Activated naive CD4-positive, alpha-beta T cell treated with anti-CD3 and anti-CD28 coated beads for 36 hours (primary cell): ENCODE results near the gene L3MBTL3. TPM values are rescaled to one million over a fixed set of nuclear protein-coding genes. Genes with fewer than 3 reads are reported as not detected.

Experiments
- CTCF ChIA-PET: fragments of 350-600 bp; sonication (Branson Sonifier 250); formaldehyde crosslinking; loops from one replicate; lab custom pipeline; 2021; ENCODE audit warnings: antibody characterized with exemption; lab: Charles Lee
- DNase-seq: peaks from one replicate; pipeline ENCODE4 v3.0.0-alpha.2; 2020
- H3K27ac Mint-ChIP-seq: one replicate; pipeline ENCODE4 v1.8.0; 2021; ENCODE audit warnings: mild to moderate bottlenecking, mixed read lengths
- H3K27me3 Mint-ChIP-seq: one replicate; pipeline ENCODE4 v1.8.0; 2021; ENCODE audit warnings: low read depth, mixed read lengths
- H3K36me3 Mint-ChIP-seq: one replicate; pipeline ENCODE4 v1.8.0; 2021; ENCODE audit warnings: low read depth, mixed read lengths
- H3K4me1 Mint-ChIP-seq: one replicate; pipeline ENCODE4 v1.8.0; 2021; ENCODE audit warnings: low read depth, mixed read lengths
- H3K4me3 Mint-ChIP-seq: one replicate; pipeline ENCODE4 v1.8.0; 2021; ENCODE audit warnings: mild to moderate bottlenecking, moderate library complexity, mixed read lengths
- H3K9me3 Mint-ChIP-seq: one replicate; pipeline ENCODE4 v1.8.0; 2021; ENCODE audit warnings: mixed read lengths
- intact Hi-C: fragments of 100-400 bp; cut with micrococcal nuclease; formaldehyde crosslinking; loops from one replicate; pipeline ENCODE4 v1.15.1; 2023
- total RNA-seq, 2 experiments: library from RNA; stranded (reverse); gene quantifications; one replicate each; pipeline ENCODE4 v1.2.3, GENCODE V29; 2021

The L3MBTL3 gene
- 1 to 10 TPM; 3.1 to 5.0 TPM for total RNA-seq

DNA sequence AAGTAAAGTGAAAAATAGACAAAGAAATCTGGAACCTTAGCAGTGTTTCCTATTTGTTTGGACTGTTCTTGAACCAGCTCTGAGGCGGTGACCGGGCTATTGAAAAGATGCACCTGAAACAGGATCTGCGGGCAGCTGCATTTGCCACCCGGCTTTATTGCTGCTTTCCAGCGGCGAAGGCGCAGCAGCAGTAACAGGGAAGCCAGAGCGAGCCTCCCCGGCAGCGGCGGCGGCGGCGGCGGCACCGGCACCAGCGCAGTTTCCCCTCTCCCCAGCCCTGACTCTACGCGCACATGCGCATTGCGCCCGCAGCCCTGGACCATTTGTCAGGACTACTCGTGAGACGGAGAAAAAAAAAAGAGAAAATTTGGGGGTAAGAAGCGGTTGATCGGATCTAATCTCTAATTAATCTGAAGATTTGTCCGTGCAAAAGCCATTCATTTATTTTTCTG is at the start of gene L3MBTL3:
Gene L3MBTL3 (plus strand): TSS at position 290 of the 452 bp plus-strand sequence. CDS start 24,119 bp downstream, outside the sequence.
- peak; percentile 90 for DNase-seq
- no peaks in the 10 kb centered on the region for H3K27me3 Mint-ChIP-seq
- intact Hi-C loops = no loop called here
- H3K36me3 Mint-ChIP-seq = peaks cover 5% of the 10 kb centered on the region
- peaks cover 23% of the 10 kb centered on the region for H3K4me1 Mint-ChIP-seq
- no peaks in the 10 kb centered on the region for H3K9me3 Mint-ChIP-seq
- CTCF ChIA-PET = interaction anchor here (0.9 kb wide), 1 partner anchor 10 kb away, joined by 4 read pairs; no protein-coding TSS in a partner anchor
- peak within 1 kb of the TSS; percentile 80 for H3K27ac Mint-ChIP-seq
- peak within 1 kb of the TSS; percentile 99 for H3K4me3 Mint-ChIP-seq

DNA sequence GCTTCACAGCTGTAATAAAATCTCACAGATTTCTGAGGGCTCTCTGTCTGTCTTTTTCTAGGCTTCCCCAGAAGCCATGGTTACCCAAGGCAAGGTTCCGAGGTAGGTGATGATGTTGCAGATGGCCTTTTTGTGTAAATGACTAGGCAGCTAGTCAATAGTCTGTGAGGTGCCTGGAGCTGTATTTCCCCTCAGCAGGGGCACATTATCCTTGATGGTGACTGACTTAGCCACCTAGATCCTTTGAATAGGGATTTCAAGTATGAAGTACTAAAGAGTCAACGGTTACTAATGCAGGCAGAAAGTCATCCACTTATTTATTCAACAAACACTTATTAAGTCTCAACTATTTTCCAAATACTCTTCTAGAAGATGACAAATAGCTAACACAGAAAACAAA is 49.3 kb upstream of the L3MBTL3 start:
- H3K27ac Mint-ChIP-seq = no peak overlapping the region
- no peaks in the 10 kb centered on the region for H3K36me3 Mint-ChIP-seq
- no peak overlapping the region for H3K4me3 Mint-ChIP-seq
- CTCF ChIA-PET = no interaction called here
- H3K4me1 Mint-ChIP-seq = no peaks in the 10 kb centered on the region
- H3K27me3 Mint-ChIP-seq = peaks cover 6% of the 10 kb centered on the region
- DNase-seq = no peak
- peaks cover 2% of the 10 kb centered on the region for H3K9me3 Mint-ChIP-seq
- intact Hi-C loops = no loop called here

DNA sequence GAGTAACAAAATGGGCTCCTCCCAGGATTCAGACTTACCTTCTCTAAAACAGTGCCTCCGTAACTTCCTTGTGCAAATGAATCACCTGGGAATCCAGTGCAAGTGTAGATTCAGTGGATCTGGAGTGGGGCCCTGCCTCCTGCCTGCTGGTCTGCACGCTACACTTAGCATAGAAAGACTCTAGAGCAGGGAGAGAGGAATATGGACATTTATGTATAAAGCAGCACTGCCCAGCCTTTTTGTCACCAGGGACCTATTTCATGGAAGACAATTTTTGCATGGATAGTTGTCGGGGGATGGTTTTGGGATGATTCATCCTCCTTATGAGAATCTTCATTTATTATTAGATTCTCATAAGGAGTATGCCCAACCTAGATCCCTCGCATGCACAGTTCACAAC is 42.3 kb upstream of the L3MBTL3 start:
- CTCF ChIA-PET = no interaction called here
- peaks cover 5% of the 10 kb centered on the region for H3K36me3 Mint-ChIP-seq
- H3K9me3 Mint-ChIP-seq = peaks cover 21% of the 10 kb centered on the region
- peaks cover 1% of the 10 kb centered on the region for H3K27me3 Mint-ChIP-seq
- intact Hi-C loops = no loop called here
- DNase-seq = no peak
- no peaks in the 10 kb centered on the region for H3K4me1 Mint-ChIP-seq
- no peak overlapping the region for H3K27ac Mint-ChIP-seq
- H3K4me3 Mint-ChIP-seq = no peak overlapping the region

DNA sequence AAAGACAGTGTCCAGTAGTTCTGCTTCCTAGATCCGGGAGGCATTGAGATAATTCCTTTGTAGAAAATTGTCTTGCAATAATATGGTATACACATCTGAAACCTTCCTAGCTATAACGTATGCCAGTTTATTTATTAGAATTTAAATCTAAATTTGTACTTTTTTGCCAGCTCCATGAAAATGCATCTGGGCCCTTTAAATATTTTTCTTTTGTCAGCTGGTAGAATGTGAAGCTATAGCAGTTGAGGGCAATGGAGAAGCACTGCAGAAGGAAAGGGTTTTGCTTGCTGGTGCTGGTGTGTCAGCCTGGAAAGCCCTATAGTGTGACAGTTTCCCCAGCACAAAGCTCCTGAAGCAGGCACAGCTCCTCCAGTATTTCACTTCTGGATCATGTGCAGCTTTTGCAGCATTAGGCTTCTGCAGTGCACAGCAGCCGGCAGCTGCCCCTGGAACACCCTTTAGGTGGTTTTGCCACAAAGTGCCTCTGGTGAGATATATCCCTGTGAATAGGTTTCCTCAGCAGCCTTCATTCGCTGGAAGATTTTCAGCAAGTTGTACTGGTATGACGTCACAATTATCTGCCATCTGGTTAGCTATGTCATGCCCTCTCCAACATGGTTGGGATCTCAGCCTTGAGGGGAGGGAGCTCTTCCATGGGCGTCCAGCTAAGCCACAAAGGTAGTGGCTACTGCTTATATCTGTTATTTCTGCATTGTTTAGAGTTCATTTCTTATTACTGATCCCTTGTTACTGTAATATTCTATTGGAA is 40.0 kb upstream of the L3MBTL3 start:
- CTCF ChIA-PET = interaction anchor here (0.6 kb wide), 2 partner anchors 85 to 1507 kb away, joined by 3 read pairs; no protein-coding TSS in a partner anchor
- H3K9me3 Mint-ChIP-seq = peaks cover 21% of the 10 kb centered on the region
- intact Hi-C loops = no loop called here

DNA sequence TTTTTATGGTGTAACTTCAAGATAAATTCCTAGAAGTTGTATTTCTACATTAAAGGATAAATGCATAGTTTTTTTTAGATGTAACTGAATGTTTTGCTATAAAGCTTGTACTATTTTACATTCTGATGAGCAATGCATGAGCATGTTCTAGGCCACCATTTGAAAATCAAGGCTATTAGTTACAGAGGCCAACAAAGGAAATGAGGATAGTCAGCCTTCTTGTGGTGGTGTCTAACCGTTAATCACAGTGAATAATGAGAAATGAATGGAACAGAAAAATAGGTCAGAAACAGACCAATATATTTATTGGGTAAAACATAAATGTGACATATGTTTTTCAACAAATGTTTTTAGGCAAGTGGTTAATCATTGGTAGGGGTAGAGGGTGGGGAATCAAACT is 37.6 kb upstream of the L3MBTL3 start:
- no peak for DNase-seq
- Mint-ChIP-seq H3K27me3 (no peaks in the 10 kb centered on the region), H3K4me3 (no peak overlapping the region), H3K9me3 (peaks cover 21% of the 10 kb centered on the region), H3K4me1 (no peaks in the 10 kb centered on the region), H3K27ac (no peak overlapping the region), H3K36me3 (peaks cover 5% of the 10 kb centered on the region)
- intact Hi-C loops = no loop called here
- CTCF ChIA-PET = interaction anchor here (1.3 kb wide), 1 partner anchor 41 kb away, joined by 3 read pairs; no protein-coding TSS in a partner anchor

More for the DNA sequence above, 40.0 kb upstream of the L3MBTL3 start:
- H3K27ac Mint-ChIP-seq = no peak overlapping the region
- DNase-seq = no peak
- H3K36me3 Mint-ChIP-seq = peaks cover 5% of the 10 kb centered on the region
- H3K4me1 Mint-ChIP-seq = no peaks in the 10 kb centered on the region
- no peak overlapping the region for H3K4me3 Mint-ChIP-seq
- no peaks in the 10 kb centered on the region for H3K27me3 Mint-ChIP-seq

DNA sequence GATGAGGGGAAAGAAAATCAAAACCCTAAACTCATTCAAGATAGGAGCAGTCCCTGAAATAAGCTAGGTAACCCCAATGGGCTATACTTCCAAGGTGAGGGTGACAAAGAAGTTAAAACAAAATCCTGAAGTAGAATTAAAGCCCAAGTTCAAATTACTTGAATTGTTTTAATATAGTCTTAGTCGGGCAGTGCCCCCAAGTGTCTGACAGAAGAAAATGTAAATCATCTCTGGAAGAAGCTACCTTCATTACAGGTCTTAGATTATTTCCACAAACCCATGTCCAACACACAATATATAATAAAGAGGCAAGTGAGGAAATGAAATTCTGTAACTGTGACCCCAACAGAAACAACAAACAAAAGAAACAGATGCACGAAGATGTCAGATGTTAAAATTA is 36.8 kb upstream of the L3MBTL3 start:
- H3K27me3 Mint-ChIP-seq = no peaks in the 10 kb centered on the region
- intact Hi-C loops = no loop called here
- H3K4me1 Mint-ChIP-seq = no peaks in the 10 kb centered on the region
- H3K9me3 Mint-ChIP-seq = peaks cover 21% of the 10 kb centered on the region
- no peak for DNase-seq
- no peak overlapping the region for H3K4me3 Mint-ChIP-seq
- no peak overlapping the region for H3K27ac Mint-ChIP-seq
- CTCF ChIA-PET = interaction anchor here (0.7 to 1.3 kb wide), 2 partner anchors 40 to 252 kb away, joined by 3 read pairs; no protein-coding TSS in a partner anchor
- peaks cover 5% of the 10 kb centered on the region for H3K36me3 Mint-ChIP-seq

DNA sequence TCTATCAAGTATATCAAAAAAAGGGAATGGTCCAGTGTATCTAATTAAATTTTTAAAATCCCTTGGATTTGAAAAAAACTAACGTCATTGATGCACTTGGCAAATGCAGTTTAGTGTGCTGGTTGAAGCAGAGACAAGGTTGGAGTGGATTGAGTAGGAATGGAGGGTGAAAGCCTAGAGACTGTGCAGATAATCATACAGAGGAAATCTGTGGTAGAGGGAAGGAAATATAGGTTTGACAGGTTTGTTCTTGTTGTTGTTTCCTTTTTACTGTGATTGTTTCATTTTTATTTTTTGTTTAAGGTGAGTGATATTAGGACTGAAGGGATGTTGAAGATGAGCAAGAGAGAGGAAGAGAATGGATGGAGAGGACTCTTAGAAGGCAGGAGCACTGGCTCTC is 29.0 kb upstream of the L3MBTL3 start:
- no peak for DNase-seq
- Mint-ChIP-seq H3K4me1 (peaks cover 5% of the 10 kb centered on the region), H3K36me3 (no peaks in the 10 kb centered on the region), H3K4me3 (no peak overlapping the region), H3K27ac (no peak overlapping the region), H3K27me3 (no peaks in the 10 kb centered on the region), H3K9me3 (no peaks in the 10 kb centered on the region)
- CTCF ChIA-PET = no interaction called here
- intact Hi-C loops = no loop called here

DNA sequence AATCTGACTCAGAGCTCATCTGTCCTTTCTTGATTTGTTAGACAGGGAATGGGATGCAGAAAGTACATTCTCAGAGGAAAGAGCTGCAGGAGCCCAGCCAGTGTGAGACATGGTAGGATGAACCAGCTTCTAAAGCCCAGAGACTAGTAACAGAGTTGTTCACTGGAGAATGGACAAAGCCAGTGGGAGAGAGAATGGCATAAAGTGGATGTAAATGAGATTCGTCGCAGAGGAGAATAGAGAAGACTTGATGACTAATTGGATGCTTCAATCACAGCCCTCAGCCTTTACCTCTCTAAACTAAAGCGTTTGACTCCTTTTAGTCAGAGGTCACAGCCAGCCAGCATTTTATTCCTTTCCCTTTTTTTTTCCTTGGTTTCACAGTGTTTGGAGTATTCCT is 25.5 kb upstream of the L3MBTL3 start:
- H3K27ac Mint-ChIP-seq = no peak overlapping the region
- no peaks in the 10 kb centered on the region for H3K27me3 Mint-ChIP-seq
- H3K9me3 Mint-ChIP-seq = no peaks in the 10 kb centered on the region
- H3K4me3 Mint-ChIP-seq = no peak overlapping the region
- DNase-seq = no peak
- intact Hi-C loops = no loop called here
- H3K36me3 Mint-ChIP-seq = no peaks in the 10 kb centered on the region
- H3K4me1 Mint-ChIP-seq = peaks cover 5% of the 10 kb centered on the region
- CTCF ChIA-PET = interaction anchor here (0.7 to 1.4 kb wide), 2 partner anchors 29 to 128 kb away, joined by 3 read pairs; no protein-coding TSS in a partner anchor

DNA sequence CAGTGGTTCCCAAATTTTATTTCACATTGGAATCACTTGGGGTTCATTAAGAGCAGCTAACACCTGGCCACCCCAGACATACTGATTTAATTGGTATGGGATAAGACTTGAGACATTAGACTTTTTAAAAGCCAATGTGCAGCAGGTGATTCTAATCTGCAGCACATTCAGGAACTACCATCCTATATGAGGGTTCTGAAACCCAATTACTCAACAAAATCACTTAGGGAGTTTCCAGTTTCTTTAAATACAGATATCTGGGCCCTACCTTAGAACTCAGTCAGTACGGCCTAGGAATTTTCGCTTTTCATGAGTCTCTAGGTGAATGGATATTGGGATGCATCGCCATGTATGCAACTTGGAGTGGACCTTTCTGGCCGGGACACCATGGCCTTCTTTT is 24.0 kb upstream of the L3MBTL3 start:
- intact Hi-C loops = no loop called here
- no peak for DNase-seq

DNA sequence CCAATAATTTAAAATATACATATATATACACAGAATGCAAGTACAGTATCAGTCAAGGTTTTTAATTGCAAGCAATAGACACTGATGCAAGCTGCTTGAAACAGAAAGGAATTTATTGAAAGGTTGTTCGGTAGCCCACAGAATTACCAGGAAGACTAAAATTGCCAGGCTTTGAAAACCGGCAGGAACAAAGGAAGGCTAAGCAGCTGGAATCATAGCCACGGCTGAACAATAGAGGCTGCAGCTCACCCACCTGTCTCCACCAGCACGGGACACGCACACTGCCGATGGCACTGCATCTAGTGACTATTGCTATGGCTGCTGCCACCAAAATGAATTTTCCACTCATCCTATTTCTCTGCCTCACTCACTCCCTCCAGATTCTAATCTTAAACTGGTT is 22.0 kb upstream of the L3MBTL3 start:
- Mint-ChIP-seq H3K27ac (no peak overlapping the region), H3K4me3 (no peak overlapping the region), H3K4me1 (no peaks in the 10 kb centered on the region), H3K27me3 (no peaks in the 10 kb centered on the region), H3K9me3 (no peaks in the 10 kb centered on the region), H3K36me3 (no peaks in the 10 kb centered on the region)
- DNase-seq = no peak
- intact Hi-C loops = no loop called here
- CTCF ChIA-PET = no interaction called here

More for the DNA sequence above, 24.0 kb upstream of the L3MBTL3 start:
- no peaks in the 10 kb centered on the region for H3K36me3 Mint-ChIP-seq
- H3K27ac Mint-ChIP-seq = no peak overlapping the region
- H3K9me3 Mint-ChIP-seq = no peaks in the 10 kb centered on the region
- CTCF ChIA-PET = interaction anchor here (1.4 to 1.5 kb wide), 2 partner anchors 12 to 36 kb away, joined by 3 read pairs; no protein-coding TSS in a partner anchor
- no peak overlapping the region for H3K4me3 Mint-ChIP-seq
- H3K4me1 Mint-ChIP-seq = peaks cover 3% of the 10 kb centered on the region
- no peaks in the 10 kb centered on the region for H3K27me3 Mint-ChIP-seq

DNA sequence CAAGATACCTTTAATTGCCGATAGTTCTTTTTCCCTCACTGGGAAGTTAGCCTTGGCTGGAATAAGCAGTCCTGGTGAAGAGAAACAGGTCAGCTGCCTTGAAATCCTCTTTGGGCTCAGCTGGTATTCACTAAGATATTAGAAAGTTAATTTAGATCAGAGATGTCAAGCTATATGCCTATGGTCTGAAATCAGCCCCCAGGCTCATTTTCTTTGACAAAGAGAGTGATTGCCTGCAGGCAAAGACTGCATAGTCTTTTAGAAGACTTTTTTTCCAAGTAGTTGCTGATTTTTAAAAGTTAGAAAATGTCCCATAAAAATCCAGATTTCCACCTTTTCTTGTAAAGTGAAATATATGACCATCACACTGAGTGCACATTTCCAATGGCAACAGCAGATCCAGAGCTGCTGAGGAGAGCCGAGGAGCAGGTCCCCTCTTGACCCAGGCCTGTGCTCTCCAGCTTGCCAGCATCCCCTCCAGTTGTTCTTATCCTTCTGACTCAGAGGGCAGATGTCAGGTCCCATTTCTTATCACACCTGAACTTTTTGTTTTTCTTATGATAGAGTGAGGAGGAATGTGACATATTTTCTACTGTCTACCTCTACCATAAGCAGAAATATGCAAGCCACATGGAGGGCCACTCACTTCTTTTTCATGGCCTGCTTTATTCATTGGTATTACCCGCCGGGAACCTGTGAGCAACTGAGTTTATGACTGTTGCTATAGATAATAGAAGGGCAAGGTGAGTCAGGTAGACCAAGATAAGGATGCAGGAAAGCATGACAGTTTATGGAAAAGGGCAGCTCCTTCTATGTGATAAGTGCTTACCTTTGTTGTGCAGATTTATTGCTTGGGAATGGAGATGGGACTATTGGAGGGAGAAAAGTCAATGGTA is 17.6 kb upstream of the L3MBTL3 start:
- H3K4me1 Mint-ChIP-seq = no peaks in the 10 kb centered on the region
- CTCF ChIA-PET = no interaction called here
- H3K36me3 Mint-ChIP-seq = no peaks in the 10 kb centered on the region
- H3K9me3 Mint-ChIP-seq = no peaks in the 10 kb centered on the region
- H3K4me3 Mint-ChIP-seq = no peak overlapping the region
- H3K27me3 Mint-ChIP-seq = no peaks in the 10 kb centered on the region
- H3K27ac Mint-ChIP-seq = no peak overlapping the region
- intact Hi-C loops = no loop called here
- no peak for DNase-seq

DNA sequence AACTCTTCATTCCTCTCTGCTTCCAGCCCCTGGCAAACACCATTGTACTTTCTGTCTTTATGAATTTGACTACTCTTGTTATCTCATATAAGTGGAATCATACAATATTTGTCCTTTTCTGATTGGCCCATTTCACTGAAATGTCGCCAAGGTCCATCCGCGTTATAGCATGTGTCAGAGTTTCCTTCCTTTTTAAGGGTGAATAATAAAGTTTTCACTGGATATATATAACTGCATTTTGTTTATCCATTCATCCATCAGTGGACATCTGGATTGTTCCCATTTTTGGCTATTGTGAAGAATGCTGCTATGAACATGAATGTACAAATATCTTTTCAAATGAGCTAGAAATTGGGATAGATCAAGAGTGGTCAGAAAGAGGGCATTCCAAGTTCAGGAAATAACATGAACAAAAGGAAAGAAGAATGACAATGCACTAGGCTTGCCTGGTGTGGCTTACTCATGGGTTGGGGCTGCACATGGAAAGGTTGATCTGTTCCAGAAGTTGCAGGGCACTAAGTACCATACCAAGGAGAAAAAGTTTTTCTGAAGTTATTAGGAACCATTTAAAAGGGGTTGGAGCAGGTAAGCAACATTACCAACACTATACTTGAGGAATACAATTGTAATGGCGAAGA is 10.0 kb upstream of the L3MBTL3 start:
- no peaks in the 10 kb centered on the region for H3K9me3 Mint-ChIP-seq
- no peak overlapping the region for H3K4me3 Mint-ChIP-seq
- intact Hi-C loops = no loop called here

More for the DNA sequence above, 10.0 kb upstream of the L3MBTL3 start:
- Mint-ChIP-seq H3K36me3 (no peaks in the 10 kb centered on the region), H3K4me1 (no peaks in the 10 kb centered on the region), H3K27ac (no peak overlapping the region), H3K27me3 (no peaks in the 10 kb centered on the region)
- DNase-seq = no peak
- CTCF ChIA-PET = interaction anchor here (0.7 to 2.1 kb wide), 2 partner anchors 9 to 13 kb away, joined by 3 to 4 read pairs; no protein-coding TSS in a partner anchor
